B cell (primary cell): Measurements from ENCODE around the gene ZNF648. TPM values are rescaled to one million over a fixed set of nuclear protein-coding genes. Genes with fewer than 3 reads are reported as not detected.
"Not testable (repeated sequence)": the region's sequence is repeated elsewhere in the genome, so short reads cannot be mapped to it uniquely, and the experiment has no call there.

Source experiments
- ATAC-seq: fragments of 200-7000 bp; cut with Tn5 transposase; one replicate; pipeline ENCODE4 v1.10.0; 2021; ENCODE audit warnings: low read depth, mild to moderate bottlenecking, moderate number of reproducible peaks, moderate library complexity
- CTCF ChIA-PET: fragments of 350-600 bp; sonication (Branson Sonifier 250); formaldehyde crosslinking; loops from one replicate; lab custom pipeline; 2021; ENCODE audit warnings: antibody characterized with exemption, inconsistent platforms; lab: Charles Lee
- POLR2A ChIA-PET: fragments of 350-600 bp; sonication (Branson Sonifier 250); formaldehyde crosslinking; loops from one replicate; lab custom pipeline; 2021; ENCODE audit warnings: antibody characterized with exemption; lab: Charles Lee
- DNase-seq: peaks from one replicate; pipeline ENCODE4 v3.0.0; 2013
- H2AFZ ChIP-seq: 2 replicates; pipeline ENCODE4 v1.6.1; 2012; ENCODE audit warnings: mild to moderate bottlenecking, low read depth, low read length; ENCODE audit not compliant: insufficient read depth, poor library complexity, severe bottlenecking
- H3K27ac ChIP-seq, 2 donors: 1 replicate in 1 of 2; 2 replicates in 1 of 2; pipeline ENCODE4 v1.5.1; 2012 to 2013; ENCODE audit warnings: low read length in 2 of 2, mild to moderate bottlenecking in 2 of 2, moderate library complexity in 1 of 2
- H3K27me3 ChIP-seq, 4 experiments: fragments of 200-600 bp in 1 of 4; sonication (generic) in 1 of 4; replicated peaks in 1 of 4; 1 replicate in 2 of 4; 2 replicates in 2 of 4; pipeline versions ENCODE4 v1.6.1 to v1.7.0; 2013 to 2016; ENCODE audit warnings: low read length in 3 of 4, mild to moderate bottlenecking in 2 of 4, mixed read lengths in 1 of 4, moderate library complexity in 1 of 4; ENCODE audit not compliant: insufficient read depth in 4 of 4, control insufficient read depth in 3 of 4; ENCODE audit errors: control extremely low read depth in 1 of 4
- H3K36me3 ChIP-seq, 2 experiments: replicated peaks in 1 of 2; 1 replicate in 1 of 2; 2 replicates in 1 of 2; pipeline versions ENCODE4 v1.6.1 to v1.7.1; 2013; ENCODE audit warnings: low read length in 1 of 2; ENCODE audit not compliant: insufficient read depth in 2 of 2, control insufficient read depth in 1 of 2; ENCODE audit errors: control extremely low read depth in 1 of 2, extremely low read depth in 1 of 2
- H3K4me1 ChIP-seq, 2 donors: fragments of 200-600 bp in 1 of 2; sonication (generic) in 1 of 2; 1 replicate in 1 of 2; 2 replicates in 1 of 2; pipeline versions ENCODE4 v1.5.1 to v1.6.1; 2013 to 2017; ENCODE audit warnings: low read length in 2 of 2; ENCODE audit not compliant: control insufficient read depth in 2 of 2, insufficient read depth in 2 of 2
- H3K4me2 ChIP-seq: replicated peaks from 2 replicates; pipeline ENCODE3; 2012; ENCODE audit warnings: mild to moderate bottlenecking, low read depth, low read length; ENCODE audit not compliant: poor library complexity, severe bottlenecking
- H3K4me3 ChIP-seq, 5 experiments: fragments of 200-600 bp in 1 of 5; sonication (generic) in 1 of 5; 1 replicate in 3 of 5; 2 replicates in 2 of 5; pipeline versions ENCODE4 v1.5.1 to v1.7.0; 2011 to 2016; ENCODE audit warnings: low read length in 4 of 5, mild to moderate bottlenecking in 4 of 5, low read depth in 2 of 5, control low read depth in 1 of 5, moderate library complexity in 1 of 5; ENCODE audit not compliant: insufficient read depth in 1 of 5; ENCODE audit errors: control extremely low read depth in 1 of 5, extremely low read depth in 1 of 5
- H3K79me2 ChIP-seq: fragments of 200-600 bp; sonication (generic); one replicate; pipeline ENCODE4 v1.6.0; 2016; ENCODE audit warnings: low read length; ENCODE audit not compliant: control insufficient read depth, insufficient read depth
- H3K9ac ChIP-seq: fragments of 200-600 bp; sonication (generic); 2 replicates; pipeline ENCODE4 v1.6.1; 2017; ENCODE audit warnings: mild to moderate bottlenecking, low read length, moderate library complexity
- H3K9me3 ChIP-seq, 3 donors: one replicate each; pipeline versions ENCODE4 v1.6.1 to v1.7.1; 2013; ENCODE audit warnings: low read length in 2 of 3; ENCODE audit not compliant: control insufficient read depth in 2 of 3, insufficient read depth in 1 of 3; ENCODE audit errors: control extremely low read depth in 1 of 3
- H4K20me1 ChIP-seq: 2 replicates; pipeline ENCODE4 v1.6.0; 2012; ENCODE audit warnings: mild to moderate bottlenecking, low read length; ENCODE audit not compliant: insufficient read depth, control insufficient read depth, poor library complexity, severe bottlenecking
- H3K27ac Mint-ChIP-seq: one replicate; pipeline ENCODE4 v1.8.0; 2021; ENCODE audit warnings: mixed read lengths
- H3K27me3 Mint-ChIP-seq: one replicate; pipeline ENCODE4 v1.8.0; 2021; ENCODE audit warnings: mixed read lengths
- H3K4me1 Mint-ChIP-seq: one replicate; pipeline ENCODE4 v1.8.0; 2021; ENCODE audit warnings: mixed read lengths
- H3K4me3 Mint-ChIP-seq: one replicate; pipeline ENCODE4 v1.8.0; 2021; ENCODE audit warnings: mixed read lengths
- H3K9me3 Mint-ChIP-seq: one replicate; pipeline ENCODE4 v1.8.0; 2022; ENCODE audit warnings: mixed read lengths; ENCODE audit not compliant: insufficient read depth
- EZH2 ChIP-seq: IDR thresholded peaks from 2 replicates; pipeline ENCODE4 v1.6.1; 2012; ENCODE audit warnings: borderline replicate concordance, low read depth, mild to moderate bottlenecking, moderate library complexity, low read length; ENCODE audit not compliant: insufficient read depth, poor library complexity, severe bottlenecking
- WGBS: methylation state at CpG from one replicate; pipeline ENCODE4 v1.1.5; 2013; ENCODE audit warnings: missing lambda C conversion rate; ENCODE audit not compliant: insufficient coverage; 5-methylcytosine and 5-hydroxymethylcytosine counted together
- intact Hi-C: fragments of 100-400 bp; cut with micrococcal nuclease; formaldehyde crosslinking; loops from one replicate; pipeline ENCODE4 v1.10.0; 2022
- polyA plus RNA-seq: library from polyadenylated mRNA; depleted of rRNA; stranded (reverse); fragments of >200 nt; gene quantifications from 2 replicates; pipeline ENCODE4 v1.2.3, GENCODE V29; 2012
- total RNA-seq, 2 donors: library from RNA; stranded (reverse); fragments of 120-200 nt in 1 of 2; gene quantifications; 1 replicate in 1 of 2; 2 replicates in 1 of 2; pipeline versions ENCODE4 v1.2.3 to v1.2.4, GENCODE V29; 2013 to 2022
- TF ChIP-seq, protein P1 (sequence below): fragments of 200-600 bp; IDR thresholded peaks from one replicate; pipeline ENCODE4 v1.8.0; 2022; ENCODE audit warnings: antibody characterized with exemption, mild to moderate bottlenecking

ZNF648 gene
- total and polyA plus RNA-seq, 2 donors (not counting 1 experiment from before 2014, with no cell fraction given) = not detected

DNA sequence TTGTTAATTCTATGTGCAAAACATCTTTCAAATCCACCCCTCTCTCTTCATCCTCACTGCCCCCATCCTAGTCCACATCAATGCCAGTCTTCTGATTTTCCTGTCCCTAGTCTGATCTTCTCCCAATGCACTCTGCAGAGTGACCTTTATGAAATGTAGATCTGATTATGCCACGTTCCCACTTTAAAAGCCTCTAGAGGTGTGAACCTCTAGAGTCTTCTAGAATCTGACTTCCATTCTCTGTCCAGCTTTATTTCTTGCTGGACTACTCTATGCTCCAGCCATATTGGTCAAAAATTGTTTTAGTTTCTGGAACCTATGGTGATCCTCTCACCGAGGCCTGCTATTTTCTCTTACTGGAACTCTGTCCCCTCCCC is 32.5 kb downstream of the ZNF648 start:
- Histone ChIP-seq H3K9me3 (no peaks in the 10 kb centered on the region), H3K4me2 (peak overlapping the region; percentile 81), H2AFZ (peak overlapping the region; percentile 88), H3K79me2 (no peaks in the 10 kb centered on the region), H4K20me1 (no peaks in the 10 kb centered on the region), H3K36me3 (no peaks in the 10 kb centered on the region), H3K4me3 (peak overlapping the region; percentile 50 to 84 (median 72)), H3K27me3 (no peaks in the 10 kb centered on the region), H3K27ac (peak overlapping the region; percentile 58 to 60), H3K9ac (peak overlapping the region; percentile 70), H3K4me1 (peaks cover 9 to 12% of the 10 kb centered on the region in 2 donors)
- no peak for ATAC-seq
- intact Hi-C loops = loop anchor here (5.0 kb wide), 2 partner anchors 1397 to 1872 kb away; partner anchors contain the start of gene XPR1
- Mint-ChIP-seq H3K27ac (peak overlapping the region; percentile 94), H3K4me3 (peak overlapping the region; percentile 92), H3K27me3 (no peaks in the 10 kb centered on the region), H3K4me1 (peaks cover 15% of the 10 kb centered on the region), H3K9me3 (no peaks in the 10 kb centered on the region)
- ChIA-PET POLR2A (interaction anchor here (0.6 kb wide), 1 partner anchor 809 kb away, joined by 4 read pairs; no protein-coding TSS in a partner anchor), CTCF (interaction anchor here (1.9 kb wide), 1 partner anchor 26 kb away, joined by 5 read pairs; no protein-coding TSS in a partner anchor)
- TF ChIP-seq EZH2 = no peak
- TF ChIP-seq, protein P1, sequence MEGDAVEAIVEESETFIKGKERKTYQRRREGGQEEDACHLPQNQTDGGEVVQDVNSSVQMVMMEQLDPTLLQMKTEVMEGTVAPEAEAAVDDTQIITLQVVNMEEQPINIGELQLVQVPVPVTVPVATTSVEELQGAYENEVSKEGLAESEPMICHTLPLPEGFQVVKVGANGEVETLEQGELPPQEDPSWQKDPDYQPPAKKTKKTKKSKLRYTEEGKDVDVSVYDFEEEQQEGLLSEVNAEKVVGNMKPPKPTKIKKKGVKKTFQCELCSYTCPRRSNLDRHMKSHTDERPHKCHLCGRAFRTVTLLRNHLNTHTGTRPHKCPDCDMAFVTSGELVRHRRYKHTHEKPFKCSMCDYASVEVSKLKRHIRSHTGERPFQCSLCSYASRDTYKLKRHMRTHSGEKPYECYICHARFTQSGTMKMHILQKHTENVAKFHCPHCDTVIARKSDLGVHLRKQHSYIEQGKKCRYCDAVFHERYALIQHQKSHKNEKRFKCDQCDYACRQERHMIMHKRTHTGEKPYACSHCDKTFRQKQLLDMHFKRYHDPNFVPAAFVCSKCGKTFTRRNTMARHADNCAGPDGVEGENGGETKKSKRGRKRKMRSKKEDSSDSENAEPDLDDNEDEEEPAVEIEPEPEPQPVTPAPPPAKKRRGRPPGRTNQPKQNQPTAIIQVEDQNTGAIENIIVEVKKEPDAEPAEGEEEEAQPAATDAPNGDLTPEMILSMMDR = no peak
- 0% methylated on average over 1 of the region's 2 CpGs for WGBS
- no peak for DNase-seq

DNA sequence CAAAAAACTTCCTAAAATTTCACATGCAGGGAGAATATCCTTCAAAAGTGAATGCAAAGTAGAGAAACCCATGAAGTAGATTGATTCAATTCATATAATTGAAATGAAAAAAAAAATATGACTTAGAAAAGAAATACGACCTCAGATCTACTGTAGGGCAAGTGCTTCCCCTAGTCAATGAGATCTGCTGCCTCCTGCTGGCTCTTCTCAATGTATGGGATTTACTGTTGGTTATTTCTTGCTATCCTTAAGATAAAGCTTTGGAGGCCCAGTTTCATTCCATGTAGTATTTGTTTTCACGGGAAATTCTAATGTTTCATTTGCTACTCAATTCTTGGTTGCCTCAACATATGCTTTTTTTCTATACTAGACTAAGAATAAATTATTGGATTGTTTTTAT is 46.2 kb downstream of the ZNF648 start:
- no peak for DNase-seq
- Histone ChIP-seq H4K20me1 (no peaks in the 10 kb centered on the region), H3K27ac (no peak overlapping the region), H3K36me3 (no peaks in the 10 kb centered on the region), H3K79me2 (no peaks in the 10 kb centered on the region), H3K27me3 (no peaks in the 10 kb centered on the region), H3K4me2 (no peak overlapping the region), H3K9ac (no peak overlapping the region), H3K4me3 (no peak overlapping the region), H3K9me3 (peaks cover 1 to 11% (median 6%) of the 10 kb centered on the region in 3 donors), H3K4me1 (no peaks in the 10 kb centered on the region), H2AFZ (no peak overlapping the region)
- H3K27me3 Mint-ChIP-seq = peaks cover 14% of the 10 kb centered on the region
- H3K4me3 Mint-ChIP-seq = no peak overlapping the region
- CTCF ChIA-PET = no interaction called here
- WGBS = 100% methylated on average over 1 of the region's 2 CpGs
- POLR2A ChIA-PET = no interaction called here
- no peaks in the 10 kb centered on the region for H3K4me1 Mint-ChIP-seq
- H3K9me3 Mint-ChIP-seq = peaks cover 6% of the 10 kb centered on the region
- intact Hi-C loops = no loop called here
- ATAC-seq = no peak
- no peak for TF ChIP-seq EZH2
- TF ChIP-seq, protein P1 = no peak
- no peak overlapping the region for H3K27ac Mint-ChIP-seq

- H3K4me1 Mint-ChIP-seq, H2AFZ ChIP-seq, H3K9ac ChIP-seq, H3K27me3 ChIP-seq, CTCF ChIA-PET, ATAC-seq, H4K20me1 ChIP-seq, POLR2A ChIA-PET, DNase-seq, H3K27ac ChIP-seq, H3K4me1 ChIP-seq, H3K36me3 ChIP-seq, H3K9me3 Mint-ChIP-seq, H3K79me2 ChIP-seq, intact Hi-C loops, H3K4me3 ChIP-seq, H3K27ac Mint-ChIP-seq, H3K4me3 Mint-ChIP-seq, H3K4me2 ChIP-seq: not testable (repeated sequence)
- peaks cover 23% of the 10 kb centered on the region for H3K27me3 Mint-ChIP-seq
- peaks cover 0 to 11% (median 0%) of the 10 kb centered on the region in 3 donors for H3K9me3 ChIP-seq
- WGBS = 88% methylated on average over 33 of the region's 37 CpGs
Measured at GRCh38 chr1:182010800-182011370, 50.6 kb downstream of the ZNF648 start.
